ENCODE measurements around the gene TIMM21.

DNA sequence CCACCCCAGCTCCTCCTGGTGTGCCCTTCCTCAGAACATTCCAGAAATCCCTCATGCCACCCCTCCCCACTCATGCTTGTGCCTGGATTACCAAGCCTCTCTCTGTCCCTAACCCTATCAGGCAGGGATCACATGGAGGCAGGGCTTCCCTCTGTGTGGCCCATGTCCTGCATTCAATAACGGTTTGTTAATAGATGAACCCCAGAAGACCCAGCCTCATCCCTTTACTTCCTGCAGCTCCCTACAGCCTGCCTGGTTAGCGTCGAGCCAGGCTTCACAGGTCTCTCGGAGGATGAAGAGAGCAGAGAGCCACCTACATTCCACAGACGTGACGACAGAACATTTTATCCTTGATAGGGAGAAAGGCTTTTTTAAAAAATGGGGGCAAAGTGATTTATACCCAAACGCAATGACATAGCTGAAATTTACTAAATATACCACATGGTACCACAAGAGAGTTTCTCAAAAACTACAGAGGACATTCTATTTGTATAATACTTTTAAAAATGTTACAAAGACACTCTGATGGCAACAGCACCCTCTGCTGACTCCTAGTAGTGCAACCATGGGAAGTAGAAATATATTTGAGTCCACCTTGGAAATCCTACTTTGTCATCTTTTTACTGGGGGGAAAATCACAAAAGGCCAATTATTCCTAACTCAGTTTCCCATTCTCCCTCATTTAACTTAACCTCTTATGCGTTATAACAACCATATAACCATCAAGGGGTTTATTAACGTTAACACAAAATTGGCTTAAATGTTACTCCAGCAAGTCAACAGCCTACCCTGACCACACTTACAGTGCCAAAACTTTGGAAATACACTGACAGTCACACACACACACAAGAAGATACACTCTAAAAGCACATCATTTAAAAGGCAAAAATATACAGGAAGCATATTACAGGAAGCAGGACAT lies 31.4 kb upstream of the TIMM21 start:
- TF ChIP-seq, protein P1, sequence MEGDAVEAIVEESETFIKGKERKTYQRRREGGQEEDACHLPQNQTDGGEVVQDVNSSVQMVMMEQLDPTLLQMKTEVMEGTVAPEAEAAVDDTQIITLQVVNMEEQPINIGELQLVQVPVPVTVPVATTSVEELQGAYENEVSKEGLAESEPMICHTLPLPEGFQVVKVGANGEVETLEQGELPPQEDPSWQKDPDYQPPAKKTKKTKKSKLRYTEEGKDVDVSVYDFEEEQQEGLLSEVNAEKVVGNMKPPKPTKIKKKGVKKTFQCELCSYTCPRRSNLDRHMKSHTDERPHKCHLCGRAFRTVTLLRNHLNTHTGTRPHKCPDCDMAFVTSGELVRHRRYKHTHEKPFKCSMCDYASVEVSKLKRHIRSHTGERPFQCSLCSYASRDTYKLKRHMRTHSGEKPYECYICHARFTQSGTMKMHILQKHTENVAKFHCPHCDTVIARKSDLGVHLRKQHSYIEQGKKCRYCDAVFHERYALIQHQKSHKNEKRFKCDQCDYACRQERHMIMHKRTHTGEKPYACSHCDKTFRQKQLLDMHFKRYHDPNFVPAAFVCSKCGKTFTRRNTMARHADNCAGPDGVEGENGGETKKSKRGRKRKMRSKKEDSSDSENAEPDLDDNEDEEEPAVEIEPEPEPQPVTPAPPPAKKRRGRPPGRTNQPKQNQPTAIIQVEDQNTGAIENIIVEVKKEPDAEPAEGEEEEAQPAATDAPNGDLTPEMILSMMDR (optimal IDR thresholded peaks at IDR 0.05 in 1 of 3, IDR thresholded peaks at IDR 0.05 in 1 of 3, conservative IDR thresholded peaks at IDR 0.05 in 1 of 3; ENCODE audit: extremely low read depth in 1 of 3, insufficient read depth in 2 of 3, low read length in 3 of 3), result peak; percentile 17 to 67 (median 59)
- no peak for TF ChIP-seq EZH2 (IDR thresholded peaks at IDR 0.05; ENCODE audit: low read length)
